Activated T-helper 2 cell treated with anti-CD3 and anti-CD28 coated beads, Interferon-gamma antibody, Interleukin-2, Interleukin-4, amounts not matched to agents 10 μg/mL and 5 μg/mL and 100 μg/mL, durations not matched to agents 14 hours and 24 hours and 36 hours (primary cell): ENCODE measurements around the gene ATP6V0D1. TPM values are rescaled to one million over a fixed set of nuclear protein-coding genes. Genes with fewer than 3 reads are reported as not detected.

Experiments
- DNase-seq: peaks from one replicate; pipeline ENCODE4 v3.0.0; 2021; ENCODE audit warnings: low spot score
- H3K27ac Mint-ChIP-seq: one replicate; pipeline ENCODE4 v1.8.0; 2021; ENCODE audit warnings: mixed read lengths
- H3K27me3 Mint-ChIP-seq: one replicate; pipeline ENCODE4 v1.8.0; 2021; ENCODE audit warnings: low read depth, mixed read lengths
- H3K36me3 Mint-ChIP-seq: one replicate; pipeline ENCODE4 v1.8.0; 2021; ENCODE audit warnings: low read depth, mixed read lengths
- H3K4me1 Mint-ChIP-seq: one replicate; pipeline ENCODE4 v1.8.0; 2021; ENCODE audit warnings: low read depth, mixed read lengths
- H3K4me3 Mint-ChIP-seq: one replicate; pipeline ENCODE4 v1.8.0; 2021; ENCODE audit warnings: low read depth, mild to moderate bottlenecking, moderate library complexity, mixed read lengths
- H3K9me3 Mint-ChIP-seq: one replicate; pipeline ENCODE4 v1.8.0; 2021; ENCODE audit warnings: mixed read lengths
- intact Hi-C: fragments of 100-400 bp; cut with micrococcal nuclease; formaldehyde crosslinking; loops from one replicate; pipeline ENCODE4 v1.15.1; 2023
- total RNA-seq: library from RNA; stranded (reverse); gene quantifications from 2 replicates; pipeline ENCODE4 v1.2.3, GENCODE V29; 2022

Gene ATP6V0D1
- total RNA-seq, 1 donor from 2014 or later, result 31.5 TPM

GRCh38 chr16:67391424-67392300 lies 89.3 kb downstream of the ATP6V0D1 start:
- Mint-ChIP-seq H3K27me3 (peaks cover 40% of the 10 kb centered on the region), H3K36me3 (no peaks in the 10 kb centered on the region), H3K4me1 (peaks cover 4% of the 10 kb centered on the region), H3K27ac (no peak overlapping the region), H3K4me3 (no peak overlapping the region), H3K9me3 (no peaks in the 10 kb centered on the region)
- intact Hi-C loops, result no loop called here
- DNase-seq, result no peak

- peaks cover 44% of the 10 kb centered on the region for H3K27me3 Mint-ChIP-seq
- no peak overlapping the region for H3K4me3 Mint-ChIP-seq
- peaks cover 4% of the 10 kb centered on the region for H3K4me1 Mint-ChIP-seq
- no peaks in the 10 kb centered on the region for H3K36me3 Mint-ChIP-seq
- H3K27ac Mint-ChIP-seq, result no peak overlapping the region
- H3K9me3 Mint-ChIP-seq, result no peaks in the 10 kb centered on the region
- intact Hi-C loops, result no loop called here
- no peak for DNase-seq
Observed at GRCh38 chr16:67390816-67391423, 90.0 kb downstream of the ATP6V0D1 start.

- no peak overlapping the region for H3K4me3 Mint-ChIP-seq
- H3K36me3 Mint-ChIP-seq, result no peaks in the 10 kb centered on the region
- peaks cover 44% of the 10 kb centered on the region for H3K27me3 Mint-ChIP-seq
- intact Hi-C loops, result no loop called here
- no peak for DNase-seq
- H3K27ac Mint-ChIP-seq, result no peak overlapping the region
- no peaks in the 10 kb centered on the region for H3K9me3 Mint-ChIP-seq
- peaks cover 6% of the 10 kb centered on the region for H3K4me1 Mint-ChIP-seq
Observed at GRCh38 chr16:67389911-67390815, 90.8 kb downstream of the ATP6V0D1 start.

DNA sequence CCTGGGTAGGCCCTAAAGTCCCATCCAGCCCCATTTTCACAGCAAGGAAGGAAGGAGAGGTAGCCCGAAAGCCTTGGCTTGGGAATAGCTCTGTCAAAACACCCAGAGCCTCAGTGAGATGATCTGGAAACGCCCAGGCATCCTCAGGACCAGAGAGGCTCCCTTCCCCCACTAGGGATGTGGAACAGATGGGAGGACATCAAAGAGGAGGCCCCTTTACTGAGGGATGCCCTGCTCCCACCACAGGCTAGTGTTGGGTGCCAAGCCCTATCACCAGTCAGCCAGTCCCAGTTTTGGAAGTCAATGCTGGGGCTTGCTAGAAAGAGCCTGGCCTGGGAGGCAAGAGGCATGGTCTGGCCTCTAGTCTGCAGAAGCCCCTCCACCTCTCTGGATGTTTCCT lies 92.4 kb downstream of the ATP6V0D1 start:
- H3K36me3 Mint-ChIP-seq, result no peaks in the 10 kb centered on the region
- H3K4me1 Mint-ChIP-seq, result peaks cover 3% of the 10 kb centered on the region
- H3K9me3 Mint-ChIP-seq, result no peaks in the 10 kb centered on the region
- intact Hi-C loops, result no loop called here
- peaks cover 36% of the 10 kb centered on the region for H3K27me3 Mint-ChIP-seq
- H3K4me3 Mint-ChIP-seq, result no peak overlapping the region
- no peak overlapping the region for H3K27ac Mint-ChIP-seq
- DNase-seq, result no peak

DNA sequence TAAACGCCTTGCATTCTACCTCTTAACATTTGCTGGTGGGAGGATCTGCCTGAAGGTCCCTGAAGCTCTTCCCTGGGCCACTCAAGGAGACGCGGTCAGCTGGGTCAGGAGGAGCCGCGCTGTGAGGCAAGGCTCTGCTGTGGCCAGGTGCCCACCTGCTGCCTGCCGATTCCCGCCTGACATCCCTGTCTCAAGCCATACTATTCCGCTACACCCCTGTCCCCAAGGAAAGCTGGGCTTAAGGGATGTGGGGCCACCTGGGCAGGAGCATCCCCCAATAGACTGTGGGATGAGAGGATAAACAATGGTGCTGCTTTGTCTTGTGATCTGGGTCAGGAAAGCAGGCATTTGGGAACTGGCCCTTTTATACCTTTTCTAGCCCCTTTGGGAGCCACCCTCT lies 92.8 kb downstream of the ATP6V0D1 start:
- Mint-ChIP-seq H3K27me3 (peaks cover 34% of the 10 kb centered on the region), H3K36me3 (no peaks in the 10 kb centered on the region), H3K27ac (no peak overlapping the region), H3K4me3 (no peak overlapping the region), H3K9me3 (no peaks in the 10 kb centered on the region), H3K4me1 (peaks cover 3% of the 10 kb centered on the region)
- intact Hi-C loops, result no loop called here
- no peak for DNase-seq

Other genes with a start within 250 kb of the ATP6V0D1 start
- gene FHOD1, start 233.7 kb downstream of the ATP6V0D1 start, total RNA-seq, result 134 and 141 TPM in 2 replicates
- 5.1 and 6.4 TPM in 2 replicates for gene SLC9A5, start 232.2 kb downstream of the ATP6V0D1 start, total RNA-seq
- gene PLEKHG4, start 201.6 kb downstream of the ATP6V0D1 start, total RNA-seq, result 30.4 and 33.4 TPM in 2 replicates
- gene KCTD19, start 154.4 kb downstream of the ATP6V0D1 start, total RNA-seq, result 0.87 and 1.2 TPM in 2 replicates
- gene LRRC36, start 154.3 kb downstream of the ATP6V0D1 start, total RNA-seq, result 0.60 and 0.89 TPM in 2 replicates
- not detected in 2 replicates for gene TPPP3, start 87.7 kb downstream of the ATP6V0D1 start, total RNA-seq
- 1.4 and 1.5 TPM in 2 replicates for gene ZDHHC1, start 64.7 kb downstream of the ATP6V0D1 start, total RNA-seq
- gene HSD11B2, start 50.0 kb downstream of the ATP6V0D1 start, total RNA-seq, result 1.7 and 2.8 TPM in 2 replicates
- gene AGRP, start 2.4 kb upstream of the ATP6V0D1 start, total RNA-seq, result not detected in 2 replicates
- 25.6 and 26.3 TPM in 2 replicates for gene RIPOR1, start 47.7 kb upstream of the ATP6V0D1 start, total RNA-seq
- gene CTCF, start 81.4 kb upstream of the ATP6V0D1 start, total RNA-seq, result 59.7 and 61.2 TPM in 2 replicates
- 197 and 206 TPM in 2 replicates for gene CARMIL2, start 164.0 kb upstream of the ATP6V0D1 start, total RNA-seq
- gene ACD, start 179.1 kb upstream of the ATP6V0D1 start, total RNA-seq, result 48.9 and 57.4 TPM in 2 replicates
- 10.7 and 11.5 TPM in 2 replicates for gene PARD6A, start 179.8 kb upstream of the ATP6V0D1 start, total RNA-seq
- 8.1 and 9.2 TPM in 2 replicates for gene ENKD1, start 185.6 kb upstream of the ATP6V0D1 start, total RNA-seq
- 1.4 and 1.8 TPM in 2 replicates for gene C16orf86, start 185.7 kb upstream of the ATP6V0D1 start, total RNA-seq
- gene GFOD2, start 238.2 kb upstream of the ATP6V0D1 start, total RNA-seq, result 17.0 and 18.3 TPM in 2 replicates